ENCODE measurements around the gene VPS37B. TPM values are rescaled to one million over a fixed set of nuclear protein-coding genes. Genes with fewer than 3 reads are reported as not detected.

The VPS37B gene
- total and polyA plus RNA-seq, 12 donors: 16.4 to 33.2 (median 19.8) TPM

GRCh38 chr12:122838841-122839240 is 57.1 kb downstream of the VPS37B start:
- H3K27me3 ChIP-seq: peaks cover 0 to 17% (median 0%) of the 10 kb centered on the region in 7 donors
- ATAC-seq (no peak), DNase-seq (no peak)
- H3K9me3 ChIP-seq: peaks cover 0 to 4% (median 0%) of the 10 kb centered on the region in 11 donors
- H3K36me3 ChIP-seq: no peaks in the 10 kb centered on the region
- H3K4me1 ChIP-seq: peaks cover 6 to 72% (median 41%) of the 10 kb centered on the region in 9 donors
- 95 to 96% methylated on average over 5 of the region's 5 CpGs for WGBS, 2 donors
- H3K4me3 ChIP-seq: no peak overlapping the region
- no peak overlapping the region for H3K27ac ChIP-seq
- no peak for TF ChIP-seq CTCF (IDR thresholded peaks at IDR 0.05)
- intact Hi-C loops (cut with DNase I): no loop called here

- 85 to 86% methylated on average over 22 of the region's 22 CpGs for WGBS, 2 donors
- no peak for DNase-seq
- Histone ChIP-seq H3K4me3 (no peak overlapping the region), H3K4me1 (peaks cover under 1 to 59% (median 30%) of the 10 kb centered on the region in 9 donors), H3K36me3 (no peaks in the 10 kb centered on the region), H3K27ac (peak overlapping the region in 2 of 10 donors; percentile 26 to 42), H3K9me3 (peaks cover 0 to 4% (median 0%) of the 10 kb centered on the region in 11 donors), H3K27me3 (peaks cover 0 to 17% (median 0%) of the 10 kb centered on the region in 7 donors)
- intact Hi-C loops (cut with DNase I): no loop called here
- TF ChIP-seq CTCF (IDR thresholded peaks at IDR 0.05): no peak
- no peak for ATAC-seq
Observed at GRCh38 chr12:122837306-122838265, 58.3 kb downstream of the VPS37B start.

- Histone ChIP-seq H3K27me3 (peaks cover 0 to 17% (median 0%) of the 10 kb centered on the region in 7 donors), H3K4me1 (peaks cover 0 to 46% (median 27%) of the 10 kb centered on the region in 9 donors), H3K36me3 (no peaks in the 10 kb centered on the region), H3K27ac (peak overlapping the region; percentile 27 to 89 (median 82)), H3K9me3 (peaks cover 0 to 4% (median 0%) of the 10 kb centered on the region in 11 donors), H3K4me3 (peak overlapping the region; percentile 49 to 83 (median 72))
- peak in 1 of 2 donors; percentile 23 for DNase-seq
- WGBS, 2 donors: 1% methylated on average over 42 of the region's 42 CpGs
- TF ChIP-seq CTCF (IDR thresholded peaks at IDR 0.05): no peak
- ATAC-seq: peak; percentile 1 to 50 (median 34)
- intact Hi-C loops (cut with DNase I): no loop called here
Observed at GRCh38 chr12:122836027-122836921, 59.6 kb downstream of the VPS37B start.

GRCh38 chr12:122835750-122836026 is 60.2 kb downstream of the VPS37B start:
- no peaks in the 10 kb centered on the region for H3K36me3 ChIP-seq
- peak in 7 of 8 donors; percentile 8 to 53 (median 21) for ATAC-seq
- 0 to 1% methylated on average over 12 to 43 of the region's 43 CpGs for WGBS, 2 donors
- peak overlapping the region; percentile 49 to 83 (median 72) for H3K4me3 ChIP-seq
- DNase-seq: peak in 1 of 2 donors; percentile 25
- H3K27me3 ChIP-seq: peaks cover 0 to 17% (median 0%) of the 10 kb centered on the region in 7 donors
- H3K4me1 ChIP-seq: peaks cover 0 to 40% (median 22%) of the 10 kb centered on the region in 9 donors
- intact Hi-C loops (cut with DNase I): no loop called here
- TF ChIP-seq CTCF (IDR thresholded peaks at IDR 0.05): no peak
- H3K27ac ChIP-seq: peak overlapping the region; percentile 27 to 89 (median 82)
- peaks cover 0 to 4% (median 0%) of the 10 kb centered on the region in 11 donors for H3K9me3 ChIP-seq

All from heart right ventricle (tissue), 16 donors.